Astrocyte of the spinal cord (primary cell): ENCODE data around the gene PALB2.

Experiments
- DNase-seq: peaks from one replicate; pipeline ENCODE4 v3.0.0; 2011; ENCODE audit warnings: low read depth, low spot score
- H3K4me3 ChIP-seq: 2 replicates; pipeline ENCODE4 v1.5.1; 2011; ENCODE audit warnings: low read depth, mild to moderate bottlenecking, low read length, moderate library complexity
- in situ Hi-C: cut with HindIII; loops from 2 replicates; pipeline ENCODE4 v1.10.0; 2017; ENCODE audit warnings: low sequenced_read_pairs
- TF ChIP-seq, protein P1 (sequence below): IDR thresholded peaks from 2 replicates; pipeline ENCODE4 v1.5.1; 2012; ENCODE audit warnings: low read depth, mild to moderate bottlenecking, low read length, inconsistent platforms

The PALB2 gene

DNA sequence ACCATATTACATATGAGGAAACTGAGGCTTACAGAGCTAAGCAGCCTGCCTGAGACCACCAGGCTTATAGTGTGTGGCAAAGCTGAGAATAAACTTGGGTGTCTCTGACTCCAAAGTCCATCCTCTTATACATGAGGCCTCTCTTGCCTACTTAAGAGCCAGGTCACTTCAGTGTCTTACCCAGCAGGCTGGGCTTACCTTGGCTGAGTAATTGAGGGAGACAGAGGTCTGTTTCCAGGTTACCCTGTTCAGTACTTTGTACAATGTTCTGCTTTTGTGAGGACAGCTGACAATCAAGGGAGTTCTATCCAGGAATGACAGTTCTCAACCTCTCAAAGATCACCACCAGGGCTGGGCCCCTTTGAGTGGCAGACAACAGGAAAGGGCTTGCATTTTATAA lies 59.3 kb downstream of the PALB2 start:
- DNase-seq: no peak
- in situ Hi-C loops: no loop called here
- H3K4me3 ChIP-seq: no peak overlapping the region
- TF ChIP-seq, protein P1, sequence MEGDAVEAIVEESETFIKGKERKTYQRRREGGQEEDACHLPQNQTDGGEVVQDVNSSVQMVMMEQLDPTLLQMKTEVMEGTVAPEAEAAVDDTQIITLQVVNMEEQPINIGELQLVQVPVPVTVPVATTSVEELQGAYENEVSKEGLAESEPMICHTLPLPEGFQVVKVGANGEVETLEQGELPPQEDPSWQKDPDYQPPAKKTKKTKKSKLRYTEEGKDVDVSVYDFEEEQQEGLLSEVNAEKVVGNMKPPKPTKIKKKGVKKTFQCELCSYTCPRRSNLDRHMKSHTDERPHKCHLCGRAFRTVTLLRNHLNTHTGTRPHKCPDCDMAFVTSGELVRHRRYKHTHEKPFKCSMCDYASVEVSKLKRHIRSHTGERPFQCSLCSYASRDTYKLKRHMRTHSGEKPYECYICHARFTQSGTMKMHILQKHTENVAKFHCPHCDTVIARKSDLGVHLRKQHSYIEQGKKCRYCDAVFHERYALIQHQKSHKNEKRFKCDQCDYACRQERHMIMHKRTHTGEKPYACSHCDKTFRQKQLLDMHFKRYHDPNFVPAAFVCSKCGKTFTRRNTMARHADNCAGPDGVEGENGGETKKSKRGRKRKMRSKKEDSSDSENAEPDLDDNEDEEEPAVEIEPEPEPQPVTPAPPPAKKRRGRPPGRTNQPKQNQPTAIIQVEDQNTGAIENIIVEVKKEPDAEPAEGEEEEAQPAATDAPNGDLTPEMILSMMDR: no peak

DNA sequence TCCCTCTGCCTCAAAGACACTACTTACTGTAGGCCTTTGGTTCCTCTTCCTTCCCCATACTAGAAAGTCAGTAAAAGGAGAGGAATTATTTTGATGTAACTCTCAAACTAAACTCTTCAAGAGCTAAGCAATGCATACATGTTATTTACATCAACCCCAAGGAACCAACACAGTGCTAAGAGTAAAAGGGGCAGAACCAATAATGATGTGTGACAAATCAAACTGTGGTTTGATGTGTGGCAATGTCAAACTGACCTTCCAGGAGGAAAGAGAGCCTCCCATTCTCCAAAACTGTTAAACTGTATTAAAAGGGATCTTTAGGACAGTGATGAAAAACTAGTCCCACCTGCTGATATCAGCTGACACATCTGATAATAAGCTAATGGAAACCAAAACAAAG lies 60.7 kb downstream of the PALB2 start:
- no peak for DNase-seq
- in situ Hi-C loops: no loop called here
- TF ChIP-seq, protein P1: no peak
- H3K4me3 ChIP-seq: no peak overlapping the region

DNA sequence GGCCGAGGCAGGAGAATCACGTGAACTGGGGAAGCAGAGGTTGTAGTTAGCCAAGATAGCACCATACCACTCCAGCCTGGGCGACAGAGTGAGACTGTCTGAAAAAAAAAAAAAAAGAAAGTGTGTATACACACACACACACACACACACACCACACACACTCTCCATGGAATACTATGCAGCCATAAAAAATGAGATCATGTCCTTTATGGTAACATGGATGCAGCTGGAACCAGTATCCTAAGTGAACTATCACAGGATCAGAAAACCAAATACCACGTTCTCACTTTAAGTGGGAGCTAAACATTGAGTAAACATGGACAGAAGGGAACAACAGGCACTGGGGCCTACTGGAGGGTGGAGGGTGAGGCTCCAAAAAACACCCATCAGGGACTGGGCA lies 61.7 kb downstream of the PALB2 start:
- TF ChIP-seq, protein P1: no peak
- no peak overlapping the region for H3K4me3 ChIP-seq
- DNase-seq: no peak
- in situ Hi-C loops: no loop called here

DNA sequence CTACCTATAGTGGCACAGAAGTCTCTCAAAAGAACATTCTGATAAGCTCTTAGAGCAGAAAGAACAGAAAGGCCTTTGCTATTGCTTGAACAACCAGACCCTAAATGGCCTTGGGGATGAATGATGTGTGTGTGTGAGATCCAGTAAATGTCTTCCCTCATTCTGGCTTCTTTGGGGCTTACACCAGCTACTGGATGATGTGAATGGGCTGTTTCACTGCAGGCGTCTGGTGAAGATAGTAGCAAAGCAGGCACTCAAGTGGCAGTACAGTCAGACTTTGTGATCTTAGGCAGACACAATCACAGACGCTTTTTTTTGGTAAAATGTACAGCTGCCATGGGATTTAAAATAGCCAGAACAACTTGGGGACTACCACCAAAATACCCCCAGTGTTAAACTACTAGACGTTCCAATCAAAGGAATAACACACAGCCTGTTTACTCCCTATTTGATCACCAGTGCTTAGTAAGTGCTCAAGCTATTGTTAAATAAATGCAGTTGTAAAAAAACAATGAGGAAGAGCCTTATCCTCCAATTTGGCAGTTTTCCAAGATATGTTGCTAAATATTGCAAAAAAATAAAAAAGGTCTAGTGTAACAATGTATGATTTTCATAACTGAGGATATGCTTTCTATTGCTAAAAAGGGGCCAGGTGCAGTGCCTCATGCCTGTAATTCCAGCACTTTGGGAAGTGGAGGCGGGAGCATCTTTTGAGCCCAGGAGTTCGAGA lies 62.8 kb downstream of the PALB2 start:
- DNase-seq: no peak
- TF ChIP-seq, protein P1: no peak
- in situ Hi-C loops: no loop called here
- no peak overlapping the region for H3K4me3 ChIP-seq

DNA sequence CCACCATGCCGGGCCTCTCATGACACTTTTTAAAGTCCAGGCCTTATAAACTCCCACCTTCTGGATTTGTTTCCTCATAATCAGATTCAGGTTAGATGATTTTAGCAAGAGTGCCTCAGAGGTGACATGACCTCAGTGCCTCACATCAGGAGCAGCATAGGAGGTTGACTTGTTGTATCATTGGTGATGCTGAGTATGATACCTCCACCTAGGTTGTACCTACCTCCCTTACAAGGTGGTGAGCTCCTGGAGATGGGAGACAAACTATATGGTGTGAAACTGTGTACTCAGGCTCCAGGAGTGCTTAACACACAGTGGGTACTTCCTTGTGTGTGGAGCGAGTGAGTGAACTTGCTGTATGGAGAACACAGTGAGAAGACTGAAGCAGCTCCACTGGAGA lies 63.6 kb downstream of the PALB2 start:
- no peak overlapping the region for H3K4me3 ChIP-seq
- TF ChIP-seq, protein P1: no peak
- in situ Hi-C loops: no loop called here
- DNase-seq: no peak

DNA sequence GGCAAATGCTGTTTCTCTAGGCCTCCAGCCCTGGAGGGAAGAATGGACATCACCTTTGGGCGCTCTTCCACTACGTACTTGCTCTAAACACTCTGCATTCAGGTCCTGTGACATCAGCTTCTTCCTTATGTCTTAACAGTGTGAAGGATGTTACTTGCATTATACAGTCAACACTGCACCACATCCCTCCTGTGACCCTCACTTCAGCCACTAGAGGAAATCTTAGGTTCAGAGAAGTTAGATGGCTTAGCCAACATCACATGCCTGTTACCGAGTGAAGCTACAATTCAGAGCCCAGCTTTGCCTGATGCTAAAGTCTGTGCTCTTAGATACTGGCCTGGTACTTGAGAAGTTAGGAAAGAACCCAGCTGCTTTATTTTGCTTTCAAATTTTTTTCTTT lies 65.3 kb downstream of the PALB2 start:
- TF ChIP-seq, protein P1: no peak
- H3K4me3 ChIP-seq: no peak overlapping the region
- no peak for DNase-seq
- in situ Hi-C loops: no loop called here
